Vagina (tissue), 2 donors: ENCODE data around the gene ALX3. TPM values are rescaled to one million over a fixed set of nuclear protein-coding genes. Genes with fewer than 3 reads are reported as not detected.
A peak's percentile ranks its signal among the peaks of the same experiment; 100 is the strongest.

ENCODE experiments used
- DNase-seq, 2 donors: peaks; one replicate each; pipeline ENCODE4 v3.0.0-alpha.2; 2017; ENCODE audit errors: extremely low spot score in 2 of 2
- H3K27ac ChIP-seq: fragments of 200-600 bp; sonication (generic); one replicate; pipeline ENCODE4 v1.5.1; 2019
- H3K27me3 ChIP-seq: fragments of 200-600 bp; sonication (generic); one replicate; pipeline ENCODE4 v1.5.1; 2019
- H3K36me3 ChIP-seq, 2 donors: fragments of 200-600 bp; sonication (generic); one replicate each; pipeline ENCODE4 v1.5.1; 2017 to 2019
- H3K4me1 ChIP-seq: fragments of 200-600 bp; sonication (generic); one replicate; pipeline ENCODE4 v1.5.1; 2019
- H3K4me3 ChIP-seq, 2 donors: fragments of 200-600 bp; sonication (generic); 1 replicate in 1 of 2; 2 replicates in 1 of 2; pipeline ENCODE4 v1.5.1; 2016 to 2019
- H3K9me3 ChIP-seq: fragments of 200-600 bp; sonication (generic); one replicate; pipeline ENCODE4 v1.5.1; 2019
- POLR2A ChIP-seq, 2 donors: fragments of 450-650 bp; IDR thresholded peaks; one replicate each; pipeline ENCODE4 v1.6.1; 2017; ENCODE audit warnings: antibody characterized with exemption in 2 of 2, mild to moderate bottlenecking in 2 of 2, moderate library complexity in 2 of 2
- POLR2AphosphoS5 ChIP-seq, 2 donors: sonication (generic); formaldehyde crosslinking; IDR thresholded peaks; one replicate each; pipeline ENCODE4 v1.9.0; 2017; ENCODE audit warnings: antibody characterized with exemption in 2 of 2, mild to moderate bottlenecking in 2 of 2, low read depth in 1 of 2; ENCODE audit not compliant: insufficient read depth in 1 of 2
- intact Hi-C: fragments of 100-400 bp; cut with DNase I; formaldehyde crosslinking; loops from one replicate; pipeline ENCODE4 v1.15.1; 2023
- total RNA-seq: library from RNA; depleted of rRNA; stranded (reverse); fragments of >200 nt; gene quantifications from one replicate; pipeline ENCODE4 v1.2.3, GENCODE V29; 2016
- TF ChIP-seq, protein P1 (sequence below), 3 experiments: fragments of 450-650 bp in 2 of 3; fragments of 200-600 bp in 1 of 3; sonication (generic) in 1 of 3; IDR thresholded peaks; one replicate each; pipeline ENCODE4 v1.5.1; 2017 to 2019; ENCODE audit warnings: antibody characterized with exemption in 3 of 3, mild to moderate bottlenecking in 2 of 3, moderate library complexity in 2 of 3

Gene ALX3
- total RNA-seq, 1 donor from 2014 or later = not detected

GRCh38 chr1:110061341-110061740 lies 9.1 kb downstream of the ALX3 start:
- Histone ChIP-seq H3K27me3 (no peaks in the 10 kb centered on the region), H3K36me3 (peaks cover 4 to 41% of the 10 kb centered on the region in 2 donors), H3K9me3 (no peaks in the 10 kb centered on the region), H3K27ac (no peak overlapping the region), H3K4me3 (no peak overlapping the region), H3K4me1 (peaks cover 4% of the 10 kb centered on the region)
- intact Hi-C loops = no loop called here
- TF ChIP-seq POLR2AphosphoS5 (IDR thresholded peaks at IDR 0.05; ENCODE audit: insufficient read depth in 1 of 2, low read depth in 1 of 2) (no peak), POLR2A (IDR thresholded peaks at IDR 0.05) (no peak)
- TF ChIP-seq, protein P1, sequence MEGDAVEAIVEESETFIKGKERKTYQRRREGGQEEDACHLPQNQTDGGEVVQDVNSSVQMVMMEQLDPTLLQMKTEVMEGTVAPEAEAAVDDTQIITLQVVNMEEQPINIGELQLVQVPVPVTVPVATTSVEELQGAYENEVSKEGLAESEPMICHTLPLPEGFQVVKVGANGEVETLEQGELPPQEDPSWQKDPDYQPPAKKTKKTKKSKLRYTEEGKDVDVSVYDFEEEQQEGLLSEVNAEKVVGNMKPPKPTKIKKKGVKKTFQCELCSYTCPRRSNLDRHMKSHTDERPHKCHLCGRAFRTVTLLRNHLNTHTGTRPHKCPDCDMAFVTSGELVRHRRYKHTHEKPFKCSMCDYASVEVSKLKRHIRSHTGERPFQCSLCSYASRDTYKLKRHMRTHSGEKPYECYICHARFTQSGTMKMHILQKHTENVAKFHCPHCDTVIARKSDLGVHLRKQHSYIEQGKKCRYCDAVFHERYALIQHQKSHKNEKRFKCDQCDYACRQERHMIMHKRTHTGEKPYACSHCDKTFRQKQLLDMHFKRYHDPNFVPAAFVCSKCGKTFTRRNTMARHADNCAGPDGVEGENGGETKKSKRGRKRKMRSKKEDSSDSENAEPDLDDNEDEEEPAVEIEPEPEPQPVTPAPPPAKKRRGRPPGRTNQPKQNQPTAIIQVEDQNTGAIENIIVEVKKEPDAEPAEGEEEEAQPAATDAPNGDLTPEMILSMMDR (IDR thresholded peaks at IDR 0.05) = no peak
- DNase-seq = no peak

DNA sequence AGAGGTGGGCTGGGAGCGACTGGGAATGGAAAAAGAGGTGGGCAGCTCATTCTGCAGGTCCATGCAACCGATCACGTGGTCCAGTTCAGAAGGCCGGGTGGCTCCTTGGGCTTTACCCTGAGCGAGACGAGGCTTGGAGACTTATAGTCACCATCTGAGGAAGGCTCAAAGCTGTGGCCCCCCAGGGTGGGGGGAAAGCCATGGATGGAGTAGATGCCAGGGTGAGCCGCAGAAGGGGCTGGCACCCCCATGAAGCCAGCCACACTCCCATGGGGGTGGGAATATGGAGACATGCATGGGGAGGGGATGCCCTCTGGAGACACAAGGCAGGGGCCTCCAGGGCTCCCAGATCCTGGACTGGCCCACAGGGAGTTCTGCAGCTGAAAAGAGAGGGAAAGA lies 9.8 kb downstream of the ALX3 start:
- Histone ChIP-seq H3K4me3 (no peak overlapping the region), H3K27ac (no peak overlapping the region), H3K27me3 (no peaks in the 10 kb centered on the region), H3K4me1 (peaks cover 6% of the 10 kb centered on the region), H3K9me3 (no peaks in the 10 kb centered on the region), H3K36me3 (peaks cover 4 to 48% of the 10 kb centered on the region in 2 donors)
- intact Hi-C loops = no loop called here
- no peak for DNase-seq
- TF ChIP-seq, protein P1 (IDR thresholded peaks at IDR 0.05) = no peak
- TF ChIP-seq POLR2AphosphoS5 (IDR thresholded peaks at IDR 0.05; ENCODE audit: insufficient read depth in 1 of 2, low read depth in 1 of 2) (no peak), POLR2A (IDR thresholded peaks at IDR 0.05) (no peak)

DNA sequence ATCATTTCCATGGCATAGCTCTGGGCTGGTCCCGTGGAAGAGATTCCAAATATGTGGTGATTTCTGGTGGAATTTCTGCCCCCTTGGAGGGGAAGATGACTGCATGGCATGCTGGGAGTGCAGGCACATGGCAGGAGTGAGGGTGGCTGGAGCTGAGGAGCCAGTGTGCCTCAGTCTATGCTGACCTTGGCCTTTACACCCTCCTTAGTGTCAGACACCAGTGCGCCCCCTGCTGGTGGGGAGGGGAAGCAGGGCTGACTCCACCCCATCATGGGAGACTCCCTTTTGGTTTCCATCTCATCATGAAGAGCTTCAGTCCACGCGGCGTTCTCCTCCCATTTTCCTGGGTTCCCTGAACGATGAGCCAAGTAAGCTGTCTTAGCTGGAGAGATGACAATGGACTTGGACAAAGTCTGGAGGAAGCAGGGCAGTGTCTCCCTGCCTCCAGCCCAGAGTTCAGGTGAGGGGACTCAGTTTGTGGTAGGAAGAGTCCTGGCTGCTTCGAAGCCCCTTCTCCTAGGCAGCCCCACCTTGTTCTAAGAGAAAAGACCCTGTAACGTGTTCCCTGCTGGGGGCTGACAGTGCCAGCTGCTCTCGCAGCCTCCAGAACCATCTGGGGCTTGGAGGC lies 10.3 kb downstream of the ALX3 start:
- no peak for DNase-seq
- Histone ChIP-seq H3K27ac (no peak overlapping the region), H3K4me1 (peaks cover 6% of the 10 kb centered on the region), H3K9me3 (no peaks in the 10 kb centered on the region), H3K27me3 (no peaks in the 10 kb centered on the region), H3K4me3 (no peak overlapping the region), H3K36me3 (peaks cover 4 to 51% of the 10 kb centered on the region in 2 donors)
- intact Hi-C loops = no loop called here
- TF ChIP-seq POLR2AphosphoS5 (IDR thresholded peaks at IDR 0.05; ENCODE audit: insufficient read depth in 1 of 2, low read depth in 1 of 2) (no peak), POLR2A (IDR thresholded peaks at IDR 0.05) (no peak)
- TF ChIP-seq, protein P1 (IDR thresholded peaks at IDR 0.05) = peak in 2 of 3 experiments; percentile 33 to 51

- Histone ChIP-seq H3K4me1 (peaks cover 6% of the 10 kb centered on the region), H3K4me3 (no peak overlapping the region), H3K36me3 (peaks cover 8 to 59% of the 10 kb centered on the region in 2 donors), H3K27me3 (no peaks in the 10 kb centered on the region), H3K27ac (no peak overlapping the region), H3K9me3 (no peaks in the 10 kb centered on the region)
- intact Hi-C loops = no loop called here
- TF ChIP-seq, protein P1 (IDR thresholded peaks at IDR 0.05) = no peak
- TF ChIP-seq POLR2A (IDR thresholded peaks at IDR 0.05) (no peak), POLR2AphosphoS5 (IDR thresholded peaks at IDR 0.05; ENCODE audit: insufficient read depth in 1 of 2, low read depth in 1 of 2) (no peak)
- no peak for DNase-seq
Observed at GRCh38 chr1:110059133-110059863, 11.2 kb downstream of the ALX3 start.

DNA sequence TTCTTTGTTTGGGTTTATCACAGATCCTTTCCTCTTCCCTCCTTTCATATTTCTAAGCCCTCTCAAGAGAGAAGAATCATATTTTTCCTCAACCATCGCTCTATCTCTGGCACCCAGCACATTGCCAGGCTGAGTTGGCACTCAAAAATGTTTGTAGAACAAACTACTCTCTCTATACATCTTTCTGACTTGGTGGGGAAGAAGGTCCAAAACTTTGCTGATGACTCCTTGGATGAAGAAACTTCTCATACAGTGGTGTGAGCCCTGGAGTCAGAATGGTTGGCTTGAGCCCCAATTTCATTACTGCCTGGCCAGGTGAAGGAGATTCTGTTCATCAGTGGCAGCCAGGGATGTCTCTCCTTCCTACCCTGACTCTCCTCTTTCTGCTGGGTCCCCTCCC lies 11.9 kb downstream of the ALX3 start:
- no peak overlapping the region for H3K4me3 ChIP-seq
- H3K27ac ChIP-seq = no peak overlapping the region
- TF ChIP-seq POLR2AphosphoS5 (IDR thresholded peaks at IDR 0.05; ENCODE audit: insufficient read depth in 1 of 2, low read depth in 1 of 2) (no peak), POLR2A (IDR thresholded peaks at IDR 0.05) (no peak)
- TF ChIP-seq, protein P1 (IDR thresholded peaks at IDR 0.05) = no peak
- no peak for DNase-seq
- H3K9me3 ChIP-seq = no peaks in the 10 kb centered on the region
- H3K27me3 ChIP-seq = no peaks in the 10 kb centered on the region
- H3K36me3 ChIP-seq = peaks cover 8 to 66% of the 10 kb centered on the region in 2 donors
- H3K4me1 ChIP-seq = peaks cover 6% of the 10 kb centered on the region
- intact Hi-C loops = no loop called here
